Mucosa of descending colon (tissue), 3 donors: ENCODE measurements around the gene KHSRP. TPM values are rescaled to one million over a fixed set of nuclear protein-coding genes. Genes with fewer than 3 reads are reported as not detected.

Source experiments
- ATAC-seq: fragments of 200-7000 bp; cut with Tn5 transposase; one replicate; pipeline ENCODE4 v1.9.1; 2020; ENCODE audit warnings: mild to moderate bottlenecking, moderate library complexity
- DNase-seq, 3 donors: peaks; one replicate each; pipeline ENCODE4 v3.0.0-alpha.2; 2020
- H3K36me3 ChIP-seq: fragments of 200-600 bp; one replicate; pipeline ENCODE4 v1.8.0; 2021; ENCODE audit warnings: low read depth, mild to moderate bottlenecking
- H3K4me1 ChIP-seq: fragments of 200-600 bp; one replicate; pipeline ENCODE4 v1.8.0; 2021; ENCODE audit warnings: low read depth, mild to moderate bottlenecking
- H3K4me3 ChIP-seq: fragments of 200-600 bp; one replicate; pipeline ENCODE4 v1.8.0; 2021; ENCODE audit warnings: mild to moderate bottlenecking
- H3K9me3 ChIP-seq: fragments of 200-600 bp; one replicate; pipeline ENCODE4 v1.8.0; 2021; ENCODE audit warnings: mild to moderate bottlenecking
- intact Hi-C, 2 donors: fragments of 100-400 bp; cut with DNase I in 1 of 2; cut with micrococcal nuclease in 1 of 2; formaldehyde crosslinking; loops; one replicate each; pipeline versions ENCODE4 v1.11.0 to v1.11.1; 2022; cut with DNase I, micrococcal nuclease
- total RNA-seq, 3 donors: library from RNA; stranded (reverse); fragmentation: NEBNext Ultra II Directional in 2 of 3; extraction: Animal tissue kit (Norgen Biotek cat#: 25700) in 2 of 3; gene quantifications; one replicate each; pipeline versions ENCODE4 v1.2.1 to v1.2.4, GENCODE V29; 2021 to 2023
- TF ChIP-seq, protein P1 (sequence below): fragments of 200-600 bp; IDR thresholded peaks from one replicate; pipeline ENCODE4 v1.8.0; 2022; ENCODE audit warnings: antibody characterized with exemption, mild to moderate bottlenecking
- donor health status: DM: no; HTN: no; CAD: no; lungs with moderate emphysema.
- donor health status: DM: no; HTN: no; CAD: no.
- donor health status: DM: no; HTN: yes; CAD: no.

The KHSRP gene
- total RNA-seq, 3 donors from 2014 or later, result 187 to 241 (median 236) TPM

DNA sequence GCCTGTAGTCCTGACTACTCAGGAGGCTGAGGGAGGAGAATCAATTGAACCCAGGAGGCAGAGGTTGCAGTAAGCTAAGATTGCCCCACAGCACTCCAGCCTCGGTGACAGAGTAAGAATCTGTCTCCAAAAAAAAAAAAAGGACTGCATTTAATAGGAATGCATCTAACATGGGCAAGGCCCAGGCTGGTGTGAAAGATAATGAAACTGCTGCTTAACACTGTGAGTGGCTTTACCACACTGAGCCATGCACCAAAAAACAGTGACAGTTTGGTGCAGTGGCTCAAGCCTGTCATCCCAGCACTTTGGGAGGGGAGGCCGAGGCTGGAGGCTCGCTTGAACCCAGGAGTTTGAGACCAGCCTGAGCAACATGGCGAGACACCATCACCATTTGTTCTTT, 40.2 kb downstream of the KHSRP start:
- Histone ChIP-seq H3K4me1 (no peaks in the 10 kb centered on the region), H3K36me3 (peaks cover 20% of the 10 kb centered on the region), H3K4me3 (no peak overlapping the region), H3K9me3 (no peaks in the 10 kb centered on the region)
- no peak for ATAC-seq
- DNase-seq, result no peak
- intact Hi-C loops, result no loop called here
- TF ChIP-seq, protein P1, sequence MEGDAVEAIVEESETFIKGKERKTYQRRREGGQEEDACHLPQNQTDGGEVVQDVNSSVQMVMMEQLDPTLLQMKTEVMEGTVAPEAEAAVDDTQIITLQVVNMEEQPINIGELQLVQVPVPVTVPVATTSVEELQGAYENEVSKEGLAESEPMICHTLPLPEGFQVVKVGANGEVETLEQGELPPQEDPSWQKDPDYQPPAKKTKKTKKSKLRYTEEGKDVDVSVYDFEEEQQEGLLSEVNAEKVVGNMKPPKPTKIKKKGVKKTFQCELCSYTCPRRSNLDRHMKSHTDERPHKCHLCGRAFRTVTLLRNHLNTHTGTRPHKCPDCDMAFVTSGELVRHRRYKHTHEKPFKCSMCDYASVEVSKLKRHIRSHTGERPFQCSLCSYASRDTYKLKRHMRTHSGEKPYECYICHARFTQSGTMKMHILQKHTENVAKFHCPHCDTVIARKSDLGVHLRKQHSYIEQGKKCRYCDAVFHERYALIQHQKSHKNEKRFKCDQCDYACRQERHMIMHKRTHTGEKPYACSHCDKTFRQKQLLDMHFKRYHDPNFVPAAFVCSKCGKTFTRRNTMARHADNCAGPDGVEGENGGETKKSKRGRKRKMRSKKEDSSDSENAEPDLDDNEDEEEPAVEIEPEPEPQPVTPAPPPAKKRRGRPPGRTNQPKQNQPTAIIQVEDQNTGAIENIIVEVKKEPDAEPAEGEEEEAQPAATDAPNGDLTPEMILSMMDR, result no peak

DNA sequence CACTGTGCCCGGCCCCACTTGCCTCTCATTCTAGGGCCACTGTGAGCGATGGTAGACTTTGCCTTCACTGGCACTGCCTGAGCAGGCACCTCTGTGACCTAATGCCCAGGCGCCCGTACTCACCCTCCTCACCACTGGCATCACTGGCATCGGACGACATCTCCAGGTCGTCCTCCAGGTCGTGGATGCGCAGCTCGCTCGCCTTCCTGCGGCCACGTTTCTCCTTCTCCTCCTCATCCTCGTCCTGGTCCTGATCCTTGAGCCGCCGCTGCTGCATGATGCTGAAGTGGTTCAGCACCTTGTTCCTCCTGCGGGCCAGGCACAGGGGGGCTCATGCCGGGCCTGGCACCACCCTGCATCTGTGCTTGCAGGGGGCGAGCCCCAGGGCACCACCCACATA, 41.4 kb downstream of the KHSRP start:
- DNase-seq (no peak), ATAC-seq (no peak)
- H3K36me3 ChIP-seq, result peaks cover 19% of the 10 kb centered on the region
- H3K9me3 ChIP-seq, result no peaks in the 10 kb centered on the region
- no peaks in the 10 kb centered on the region for H3K4me1 ChIP-seq
- TF ChIP-seq, protein P1, result no peak
- intact Hi-C loops, result no loop called here
- H3K4me3 ChIP-seq, result no peak overlapping the region

DNA sequence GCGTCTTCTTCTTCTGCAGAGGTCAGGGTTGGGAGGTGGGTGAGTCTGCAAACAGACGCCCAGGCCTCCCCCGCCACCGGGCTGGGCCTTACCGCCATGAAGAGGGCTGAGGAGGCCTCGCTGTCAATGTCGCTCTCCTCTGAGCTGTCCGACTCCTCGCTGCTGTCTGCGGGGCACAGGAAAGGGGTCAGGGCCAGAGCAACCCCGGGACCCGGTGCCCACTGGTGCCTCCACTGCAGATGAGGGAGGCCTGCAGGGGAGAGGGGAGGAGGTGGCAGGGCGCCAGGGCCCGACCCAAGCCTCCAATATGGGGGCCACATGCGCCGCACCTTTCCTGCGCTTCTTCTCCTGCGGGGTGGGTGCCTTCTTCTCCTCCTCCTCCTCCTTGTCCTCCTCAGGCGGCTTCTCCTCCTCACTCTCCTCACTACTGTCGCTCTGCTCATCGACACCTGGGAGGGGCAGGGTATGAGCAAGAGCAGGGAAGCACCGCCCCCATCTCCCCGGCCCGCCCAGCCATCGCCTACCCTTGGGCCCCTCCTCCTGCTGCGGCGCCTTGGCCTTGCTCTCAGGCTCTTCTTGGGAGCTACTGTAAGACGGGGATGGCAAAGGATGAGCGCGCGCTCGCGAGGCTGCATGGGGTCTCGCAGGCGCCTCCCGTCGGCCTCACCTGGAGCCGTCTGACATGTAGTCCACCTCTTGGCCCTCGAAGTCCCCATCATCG, 43.4 kb downstream of the KHSRP start:
- intact Hi-C loops, result no loop called here
- Histone ChIP-seq H3K4me3 (no peak overlapping the region), H3K36me3 (peaks cover 19% of the 10 kb centered on the region), H3K9me3 (no peaks in the 10 kb centered on the region), H3K4me1 (no peaks in the 10 kb centered on the region)
- ATAC-seq (no peak), DNase-seq (no peak)
- TF ChIP-seq, protein P1, result no peak

DNA sequence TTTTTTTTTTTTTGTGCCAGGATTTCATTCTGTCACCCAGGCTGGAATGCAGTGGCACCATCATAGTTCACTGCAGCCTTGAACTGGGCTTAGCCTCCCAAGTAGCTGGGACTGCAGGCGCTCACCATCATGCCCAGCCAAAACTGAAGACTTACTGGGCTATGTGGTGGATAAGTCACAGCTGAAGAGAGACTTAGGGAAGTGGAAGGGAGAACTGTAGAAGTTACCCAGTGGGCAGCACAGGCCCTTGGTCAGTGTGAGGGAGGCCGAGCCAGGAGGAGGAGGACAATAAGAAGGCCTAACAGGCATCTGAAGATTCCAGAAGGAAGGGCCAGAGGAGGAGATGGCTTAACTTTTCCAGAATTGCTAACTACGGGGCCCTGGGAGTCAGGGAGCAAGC, 44.9 kb downstream of the KHSRP start:
- Histone ChIP-seq H3K4me1 (no peaks in the 10 kb centered on the region), H3K4me3 (no peak overlapping the region), H3K9me3 (no peaks in the 10 kb centered on the region), H3K36me3 (peaks cover 19% of the 10 kb centered on the region)
- intact Hi-C loops, result no loop called here
- ATAC-seq, result no peak
- TF ChIP-seq, protein P1, result no peak
- DNase-seq, result no peak

DNA sequence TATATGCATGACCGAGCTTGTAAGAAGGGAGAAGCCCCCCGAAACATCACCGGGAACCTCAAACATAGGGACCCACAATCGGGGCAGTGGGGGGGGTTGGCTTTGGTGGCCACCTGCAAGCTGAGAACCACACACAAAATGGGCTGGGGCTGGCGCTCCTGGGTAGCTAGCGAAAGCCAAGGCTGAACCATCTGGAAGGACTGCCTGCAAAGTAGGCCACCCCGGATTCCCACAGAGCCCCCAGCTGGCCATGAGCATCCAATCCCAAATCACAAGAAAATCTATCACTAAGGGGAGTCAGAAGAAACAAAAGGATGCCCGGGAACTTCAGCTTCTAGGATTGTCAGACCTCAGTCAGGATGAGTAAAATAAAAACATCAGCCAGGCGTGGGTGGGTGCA, 46.1 kb downstream of the KHSRP start:
- TF ChIP-seq, protein P1, result no peak
- H3K9me3 ChIP-seq, result no peaks in the 10 kb centered on the region
- H3K36me3 ChIP-seq, result peaks cover 19% of the 10 kb centered on the region
- peaks cover 4% of the 10 kb centered on the region for H3K4me1 ChIP-seq
- no peak overlapping the region for H3K4me3 ChIP-seq
- DNase-seq (no peak), ATAC-seq (no peak)
- intact Hi-C loops, result no loop called here
